DMS53 (cell line): ENCODE results near the gene ZDHHC14.

Source experiments
- DNase-seq: peaks from one replicate; lab custom pipeline; 2025; lab: John Stamatoyannopoulos, UW

Gene ZDHHC14

GRCh38 chr6:157647261-157647915 is 266.4 kb downstream of the ZDHHC14 start:
- no peak for DNase-seq

DNA sequence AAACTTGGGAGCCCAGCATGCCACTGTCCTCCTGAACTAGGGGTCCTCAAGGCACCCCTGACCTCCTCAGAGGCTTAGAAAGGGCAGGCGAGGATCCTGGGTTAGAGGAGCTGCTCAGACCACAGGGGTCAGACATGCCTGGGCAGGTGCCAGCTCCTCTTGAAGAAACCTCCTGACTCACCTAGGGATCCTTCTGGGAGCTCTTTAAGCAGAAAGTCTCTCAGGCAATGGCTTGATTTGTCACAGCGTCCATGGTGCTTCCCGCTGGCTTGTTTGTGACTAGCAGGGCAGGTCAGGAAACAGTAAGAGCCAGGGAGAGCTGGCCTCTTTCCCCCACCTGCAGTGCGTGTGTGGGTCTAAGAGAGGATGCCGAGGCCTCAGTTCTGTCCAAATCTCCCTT is 267.6 kb downstream of the ZDHHC14 start:
- DNase-seq = no peak

GRCh38 chr6:157649311-157650260 is 268.6 kb downstream of the ZDHHC14 start:
- DNase-seq = no peak

GRCh38 chr6:157650261-157650640 is 269.3 kb downstream of the ZDHHC14 start:
- DNase-seq = no peak

- DNase-seq = no peak
Measured at GRCh38 chr6:157650801-157651200, 269.8 kb downstream of the ZDHHC14 start.

DNA sequence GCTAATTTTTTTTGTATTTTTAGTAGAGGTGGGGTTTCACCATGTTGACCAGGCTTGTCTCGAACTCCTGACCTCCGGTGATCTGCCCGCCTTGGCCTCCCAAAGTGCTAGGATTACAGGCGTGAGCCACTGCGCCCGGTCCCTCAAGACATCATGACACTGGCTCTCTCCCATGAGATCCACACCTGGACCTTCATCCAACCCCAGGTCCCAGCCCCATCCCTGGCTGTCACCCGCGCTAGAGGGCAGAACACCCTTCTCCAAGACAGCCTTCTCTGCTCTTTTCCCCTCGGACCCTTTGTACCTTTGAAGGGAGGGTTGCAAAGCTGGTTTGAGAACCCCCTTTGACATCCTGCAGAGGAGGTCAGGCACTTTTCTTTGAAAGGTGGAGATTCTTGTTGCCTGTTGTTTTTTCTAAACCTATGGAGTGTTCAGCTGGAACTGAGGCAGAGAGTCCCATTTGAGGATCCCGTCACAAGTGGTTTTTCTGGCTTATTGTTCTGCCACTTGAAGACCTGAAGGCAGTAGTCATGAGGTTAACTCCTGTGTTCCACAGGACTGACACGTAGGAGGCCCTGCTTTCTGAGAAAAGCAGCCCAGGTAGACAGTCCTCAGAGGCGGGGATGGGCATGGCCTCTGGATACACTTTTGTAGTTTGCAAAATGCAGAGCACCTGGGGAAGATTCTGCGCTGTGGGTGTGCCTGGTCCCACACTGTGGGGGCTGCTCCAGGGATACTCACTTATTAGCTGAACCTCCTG is 270.9 kb downstream of the ZDHHC14 start:
- no peak for DNase-seq

- no peak for DNase-seq
Measured at GRCh38 chr6:157652601-157653363, 271.8 kb downstream of the ZDHHC14 start.

DNA sequence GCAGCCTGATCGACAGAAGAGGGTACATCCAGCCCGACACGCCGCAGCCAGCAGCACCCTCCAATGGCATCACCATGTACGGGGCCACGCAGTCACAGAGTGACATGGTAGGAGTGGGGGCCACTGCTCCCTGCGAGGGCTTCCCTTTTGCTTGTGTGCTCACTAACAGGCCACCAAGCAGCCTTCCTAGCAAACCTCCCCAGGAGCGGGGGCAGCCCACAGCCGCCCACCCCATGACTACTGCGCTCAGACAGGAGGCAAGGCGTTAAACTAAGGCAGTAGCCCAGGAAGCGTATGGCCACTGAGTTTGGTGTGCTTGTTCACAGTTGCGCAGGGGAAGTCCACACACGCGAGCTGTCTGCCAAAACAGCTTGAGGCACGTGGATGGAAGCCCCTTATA is 272.5 kb downstream of the ZDHHC14 start:
- no peak for DNase-seq

- DNase-seq = no peak
Measured at GRCh38 chr6:157655139-157655538, 274.1 kb downstream of the ZDHHC14 start.

DNA sequence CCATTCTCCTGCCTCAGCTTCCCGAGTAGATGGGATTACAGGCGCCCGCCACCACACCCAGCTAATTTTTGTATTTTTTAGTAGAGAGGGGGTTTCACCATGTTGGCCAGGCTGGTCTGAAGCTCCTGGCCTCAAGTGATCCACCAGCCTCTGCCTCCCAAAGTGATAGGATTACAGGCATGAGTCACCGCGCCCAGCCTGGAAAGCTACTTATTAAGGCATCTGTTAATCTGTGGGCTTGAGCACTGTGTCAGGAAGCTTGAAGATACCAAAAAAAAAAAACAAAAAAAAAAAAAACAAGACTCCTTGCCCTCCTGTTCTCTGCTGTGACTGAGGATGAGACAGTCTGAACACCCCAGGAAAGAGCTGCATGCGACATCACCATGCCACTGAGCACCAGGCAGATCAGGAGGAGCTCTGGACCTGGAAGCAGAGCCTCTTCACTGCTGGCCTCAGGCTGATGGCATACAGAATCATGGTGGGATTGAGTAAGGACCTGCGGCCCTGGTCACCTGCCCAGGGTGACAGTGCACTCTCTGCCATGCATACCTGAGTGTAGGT is 275.5 kb downstream of the ZDHHC14 start:
- no peak for DNase-seq

DNA sequence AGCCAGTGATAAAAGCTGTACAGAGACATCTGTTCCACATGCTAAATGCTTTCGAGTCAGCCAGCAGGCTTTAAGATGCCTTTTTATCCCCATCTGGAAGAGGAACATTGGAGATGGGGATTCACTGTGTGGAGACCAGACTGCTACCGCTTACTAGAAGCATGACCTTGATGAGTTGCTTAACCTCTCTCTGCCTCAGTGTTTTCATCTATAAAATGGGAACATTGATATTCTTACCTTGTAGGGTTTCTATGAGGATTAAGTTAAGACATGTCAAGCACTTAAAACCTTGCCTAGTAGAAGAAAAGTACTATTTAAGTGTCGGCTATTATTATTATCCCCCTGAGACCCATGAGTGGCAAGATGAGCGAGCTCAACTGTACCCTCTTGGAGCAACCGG is 276.8 kb downstream of the ZDHHC14 start:
- DNase-seq = no peak

DNA sequence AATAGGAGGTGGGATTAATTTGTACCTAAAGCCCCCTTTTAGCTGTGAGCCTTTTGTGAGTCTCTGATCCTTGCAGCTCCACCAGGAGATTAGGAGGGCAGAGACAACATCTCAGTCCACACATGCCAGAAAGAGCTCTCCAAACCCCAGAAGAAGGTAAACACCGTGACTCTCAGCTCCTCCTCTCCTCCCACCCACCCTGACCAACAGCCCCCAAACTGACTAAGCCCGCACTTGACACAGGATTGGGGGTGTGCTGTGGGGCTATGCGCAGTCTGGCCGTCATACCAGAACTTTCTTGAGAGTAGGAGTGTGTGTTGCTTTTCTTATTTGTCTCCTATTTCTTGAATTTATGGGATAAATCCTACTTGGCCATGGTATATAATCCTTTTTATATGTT is 277.3 kb downstream of the ZDHHC14 start:
- no peak for DNase-seq

DNA sequence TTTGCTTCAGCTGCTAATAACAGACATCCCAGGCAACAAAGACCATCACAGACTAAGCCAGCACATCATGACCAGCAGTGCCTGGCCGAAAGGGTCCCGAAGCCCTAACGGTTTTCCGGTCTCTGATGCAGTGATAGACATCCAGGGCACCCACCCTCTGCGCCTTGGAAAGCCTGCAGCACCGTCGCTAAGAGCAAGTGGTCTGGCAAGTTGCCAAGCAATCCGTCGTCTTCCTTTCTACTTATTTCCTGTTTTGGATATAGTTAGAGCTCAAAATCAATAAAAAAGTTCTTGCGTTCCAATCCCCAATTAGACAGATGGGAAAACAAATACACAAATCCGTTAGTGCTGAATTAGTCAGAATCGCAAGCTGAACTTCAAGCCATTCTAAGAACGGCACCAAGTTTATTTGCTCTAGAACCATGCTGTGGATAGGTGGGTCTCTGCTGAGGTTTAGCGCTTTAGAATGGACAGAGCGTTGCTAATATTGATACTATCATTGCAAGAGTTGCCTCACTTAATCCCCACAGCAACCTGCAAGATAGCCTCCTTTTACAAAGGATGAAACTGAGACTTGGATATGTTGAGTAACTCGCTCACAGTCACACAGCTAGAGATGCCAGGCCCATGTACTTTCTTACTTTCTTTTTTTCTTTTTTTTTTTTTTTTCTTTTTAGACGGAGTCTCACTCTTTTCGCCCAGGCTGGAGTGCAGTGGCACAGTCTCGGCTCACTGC is 278.7 kb downstream of the ZDHHC14 start:
- DNase-seq = no peak

GRCh38 chr6:157660414-157660813 is 279.4 kb downstream of the ZDHHC14 start:
- no peak for DNase-seq

- no peak for DNase-seq
Measured at GRCh38 chr6:157661652-157662051, 280.7 kb downstream of the ZDHHC14 start.

GRCh38 chr6:157663261-157663660 is 282.3 kb downstream of the ZDHHC14 start:
- DNase-seq = no peak

- peak; percentile 4 for DNase-seq
Measured at GRCh38 chr6:157665180-157665579, 284.2 kb downstream of the ZDHHC14 start.

DNA sequence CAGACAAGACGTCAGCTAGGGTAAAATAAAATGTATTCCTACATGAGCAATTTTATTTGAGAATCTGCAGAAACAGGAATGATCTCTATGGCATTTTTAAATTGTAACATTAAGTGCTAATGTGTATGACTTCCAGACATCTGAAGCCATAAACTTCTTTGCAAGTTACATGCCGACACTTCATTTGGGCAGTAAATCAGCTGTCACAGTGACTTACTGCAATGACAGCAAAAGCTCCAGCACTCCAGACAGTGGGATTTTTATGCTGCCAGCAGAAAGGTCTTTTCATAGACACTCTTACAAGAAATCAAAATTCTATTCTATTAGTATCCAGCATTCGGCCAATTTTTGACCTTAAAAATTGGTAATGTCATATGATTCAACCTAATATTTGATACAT is 285.7 kb downstream of the ZDHHC14 start:
- no peak for DNase-seq

DNA sequence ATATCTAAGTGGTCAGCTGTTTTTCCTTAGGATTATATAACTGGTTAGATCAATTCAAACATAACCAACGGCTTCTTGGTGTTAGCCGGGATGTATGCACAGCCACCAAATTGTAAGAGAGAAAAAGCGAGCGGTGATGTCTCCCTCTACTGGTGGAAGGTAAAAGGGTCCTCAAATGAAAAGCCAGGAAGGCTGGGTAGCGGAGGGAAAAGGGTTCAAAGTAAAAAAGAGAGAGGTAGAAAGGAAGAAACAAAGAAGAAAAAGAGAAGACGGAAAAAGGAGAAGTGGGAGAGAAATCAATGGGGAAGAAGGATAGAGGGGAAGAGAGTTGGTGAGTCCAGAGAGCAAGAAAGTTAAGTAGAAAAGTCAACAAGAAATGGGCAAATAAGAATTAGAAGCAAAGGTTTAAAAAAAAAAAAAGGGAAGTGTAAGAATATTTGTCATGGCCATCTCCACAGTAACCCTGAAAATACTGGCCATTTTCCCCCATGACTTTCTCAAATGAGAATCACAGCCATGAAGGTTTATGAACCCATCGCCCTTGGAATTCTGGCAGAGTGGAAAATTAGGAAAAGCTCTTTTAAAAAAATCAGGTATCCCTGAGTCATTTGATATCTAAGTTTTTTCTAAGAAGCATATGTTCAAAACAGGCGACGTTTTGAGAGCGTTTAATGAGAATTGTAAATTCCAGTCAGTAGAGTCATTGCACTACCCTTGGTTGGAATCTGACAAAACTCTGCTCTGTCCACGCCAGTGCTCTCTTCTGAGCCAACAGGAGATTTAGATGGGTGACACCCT is 286.4 kb downstream of the ZDHHC14 start:
- DNase-seq = peak; percentile 72

DNA sequence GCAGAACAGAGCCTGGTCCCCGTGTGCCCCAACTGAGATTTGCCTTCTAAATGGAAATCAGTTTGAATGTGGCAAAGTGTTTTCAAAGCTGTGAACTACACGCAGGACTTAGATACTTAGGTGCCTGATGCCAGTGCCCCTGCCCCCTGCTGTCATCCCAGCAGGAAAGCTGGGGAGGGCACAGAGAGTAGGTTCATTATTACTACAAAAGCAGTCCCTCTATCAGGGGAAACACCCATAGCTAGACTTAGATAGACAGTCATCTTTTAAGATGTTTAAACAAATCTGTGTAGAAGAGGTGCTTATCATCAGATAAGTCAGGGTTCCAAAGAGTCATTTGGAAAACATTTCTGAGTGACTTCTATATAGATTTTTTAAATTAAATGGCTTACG is 287.0 kb downstream of the ZDHHC14 start:
- DNase-seq = no peak
